ENCODE measurements around the gene WDR4.
"Not testable (repeated sequence)": the region's sequence is repeated elsewhere in the genome, so short reads cannot be mapped to it uniquely, and the experiment has no call there.

GRCh38 chr21:42838212-42838690, 41.1 kb downstream of the WDR4 start:
- not testable (repeated sequence) for TF ChIP-seq CTCF (conservative IDR thresholded peaks at IDR 0.05); EZH2 (IDR thresholded peaks at IDR 0.05; ENCODE audit: low read depth)
